Hepatocyte (in vitro differentiated cells): ENCODE data around the gene F2R. TPM values are rescaled to one million over a fixed set of nuclear protein-coding genes. Genes with fewer than 3 reads are reported as not detected.

ENCODE experiments used
- DNase-seq: peaks from one replicate; pipeline ENCODE4 v3.0.0-alpha.2; 2016; ENCODE audit warnings: low spot score
- H2AFZ ChIP-seq: fragments of 200-600 bp; sonication (generic); 2 replicates; pipeline ENCODE4 v1.6.0; 2016; ENCODE audit warnings: antibody characterized with exemption, mild to moderate bottlenecking
- H3K27ac ChIP-seq: fragments of 200-600 bp; sonication (generic); 2 replicates; pipeline ENCODE4 v1.5.1; 2016; ENCODE audit warnings: mild to moderate bottlenecking
- H3K27me3 ChIP-seq: fragments of 200-600 bp; sonication (generic); 2 replicates; pipeline ENCODE4 v1.6.1; 2016
- H3K36me3 ChIP-seq: fragments of 200-600 bp; sonication (generic); replicated peaks from 2 replicates; pipeline ENCODE4 v1.5.1; 2016; ENCODE audit warnings: low read depth; ENCODE audit not compliant: insufficient read depth
- H3K4me1 ChIP-seq: fragments of 200-600 bp; sonication (generic); 2 replicates; pipeline ENCODE4 v1.5.1; 2016; ENCODE audit warnings: mild to moderate bottlenecking, moderate library complexity; ENCODE audit not compliant: insufficient read depth
- H3K4me2 ChIP-seq: fragments of 200-600 bp; sonication (generic); 2 replicates; pipeline ENCODE4 v1.6.0; 2016
- H3K4me3 ChIP-seq: fragments of 200-600 bp; sonication (generic); 2 replicates; pipeline ENCODE4 v1.5.1; 2016; ENCODE audit warnings: mild to moderate bottlenecking
- H3K79me2 ChIP-seq: fragments of 200-600 bp; sonication (generic); 2 replicates; pipeline ENCODE4 v1.6.0; 2017; ENCODE audit warnings: mild to moderate bottlenecking
- H3K9me2 ChIP-seq: fragments of 200-600 bp; sonication (generic); replicated peaks from 2 replicates; pipeline ENCODE4 v1.6.0; 2017; ENCODE audit warnings: mild to moderate bottlenecking; ENCODE audit not compliant: insufficient read depth
- H3K9me3 ChIP-seq: fragments of 200-600 bp; sonication (generic); 2 replicates; pipeline ENCODE4 v1.5.1; 2016; ENCODE audit warnings: low read depth, mild to moderate bottlenecking
- H4K20me1 ChIP-seq: fragments of 200-600 bp; sonication (generic); 2 replicates; pipeline ENCODE4 v1.6.0; 2016; ENCODE audit warnings: mild to moderate bottlenecking; ENCODE audit not compliant: insufficient read depth, poor library complexity, severe bottlenecking
- EZH2 ChIP-seq: fragments of 200-600 bp; sonication (generic); IDR thresholded peaks from 2 replicates; pipeline ENCODE4 v1.6.1; 2016; ENCODE audit warnings: antibody characterized with exemption, mild to moderate bottlenecking, borderline replicate concordance
- EZH2phosphoT487 ChIP-seq: fragments of 200-600 bp; sonication (generic); IDR thresholded peaks from one replicate; pipeline ENCODE4 v1.6.1; 2018; ENCODE audit warnings: antibody characterized with exemption, mild to moderate bottlenecking, low read depth, moderate library complexity; ENCODE audit not compliant: unreplicated experiment, severe bottlenecking
- WGBS: methylation state at CpG from one replicate; pipeline ENCODE4 v1.1.6; 2016; ENCODE audit warnings: low lambda C conversion rate; ENCODE audit errors: missing lambda C conversion rate; 5-methylcytosine and 5-hydroxymethylcytosine counted together
- polyA plus RNA-seq: library from polyadenylated mRNA; unstranded; fragments of >200 nt; fragmentation: Nextera tagmentation; extraction: Ambion mirVana; gene quantifications from 2 replicates; pipeline ENCODE4 v1.2.1, GENCODE V29; 2016
- total RNA-seq: library from RNA; depleted of rRNA; stranded (reverse); fragments of >200 nt; gene quantifications from 2 replicates; pipeline ENCODE4 v1.2.3, GENCODE V29; 2014
- TF ChIP-seq, protein P1 (sequence below): fragments of 200-600 bp; sonication (generic); IDR thresholded peaks from 2 replicates; pipeline ENCODE4 v1.5.1; 2016; ENCODE audit warnings: antibody characterized with exemption, mild to moderate bottlenecking; ENCODE audit not compliant: poor library complexity

The F2R gene
- total and polyA plus RNA-seq, 2 experiments from 2014 or later = 27.1 to 48.1 TPM

GRCh38 chr5:76670508-76670907 is 45.4 kb upstream of the F2R start:
- TF ChIP-seq EZH2phosphoT487 = no peak
- TF ChIP-seq, protein P1, sequence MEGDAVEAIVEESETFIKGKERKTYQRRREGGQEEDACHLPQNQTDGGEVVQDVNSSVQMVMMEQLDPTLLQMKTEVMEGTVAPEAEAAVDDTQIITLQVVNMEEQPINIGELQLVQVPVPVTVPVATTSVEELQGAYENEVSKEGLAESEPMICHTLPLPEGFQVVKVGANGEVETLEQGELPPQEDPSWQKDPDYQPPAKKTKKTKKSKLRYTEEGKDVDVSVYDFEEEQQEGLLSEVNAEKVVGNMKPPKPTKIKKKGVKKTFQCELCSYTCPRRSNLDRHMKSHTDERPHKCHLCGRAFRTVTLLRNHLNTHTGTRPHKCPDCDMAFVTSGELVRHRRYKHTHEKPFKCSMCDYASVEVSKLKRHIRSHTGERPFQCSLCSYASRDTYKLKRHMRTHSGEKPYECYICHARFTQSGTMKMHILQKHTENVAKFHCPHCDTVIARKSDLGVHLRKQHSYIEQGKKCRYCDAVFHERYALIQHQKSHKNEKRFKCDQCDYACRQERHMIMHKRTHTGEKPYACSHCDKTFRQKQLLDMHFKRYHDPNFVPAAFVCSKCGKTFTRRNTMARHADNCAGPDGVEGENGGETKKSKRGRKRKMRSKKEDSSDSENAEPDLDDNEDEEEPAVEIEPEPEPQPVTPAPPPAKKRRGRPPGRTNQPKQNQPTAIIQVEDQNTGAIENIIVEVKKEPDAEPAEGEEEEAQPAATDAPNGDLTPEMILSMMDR = no peak
- Histone ChIP-seq H3K4me1 (peaks cover 9% of the 10 kb centered on the region), H3K36me3 (no peaks in the 10 kb centered on the region), H3K27ac (no peak overlapping the region), H3K9me3 (no peaks in the 10 kb centered on the region), H3K9me2 (no peaks in the 10 kb centered on the region), H3K4me3 (no peak overlapping the region), H2AFZ (no peak overlapping the region), H3K27me3 (no peaks in the 10 kb centered on the region), H3K79me2 (no peaks in the 10 kb centered on the region), H3K4me2 (no peak overlapping the region), H4K20me1 (no peaks in the 10 kb centered on the region)
- WGBS = 85% methylated on average over 3 of the region's 3 CpGs
- no peak for DNase-seq

DNA sequence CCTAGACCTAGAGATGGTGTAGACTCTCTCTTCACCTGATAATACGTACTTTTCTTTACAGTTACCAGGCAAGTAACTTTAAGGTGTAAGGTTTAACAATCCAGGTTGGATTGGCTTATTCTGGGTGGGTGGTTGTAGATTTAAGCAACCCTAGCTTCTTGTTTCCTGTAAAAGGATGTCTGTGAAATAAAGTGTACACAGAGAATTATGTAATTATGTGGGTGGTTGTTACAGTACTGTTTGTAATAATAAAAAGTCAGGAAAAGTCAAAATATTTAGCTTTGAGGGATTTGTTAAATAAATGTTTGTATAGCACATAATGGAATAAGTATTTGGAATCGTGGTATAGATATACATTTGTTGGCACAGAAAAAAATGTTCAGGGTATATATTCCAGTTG is 43.7 kb upstream of the F2R start:
- peaks cover 9% of the 10 kb centered on the region for H3K4me1 ChIP-seq
- TF ChIP-seq, protein P1 = no peak
- TF ChIP-seq EZH2phosphoT487 = peak; percentile 82
- no peak for TF ChIP-seq EZH2
- no peaks in the 10 kb centered on the region for H3K27me3 ChIP-seq
- no peak overlapping the region for H3K4me2 ChIP-seq
- no peak overlapping the region for H2AFZ ChIP-seq
- no peak overlapping the region for H3K27ac ChIP-seq
- H3K9me2 ChIP-seq = no peaks in the 10 kb centered on the region
- DNase-seq = no peak
- no peak overlapping the region for H3K4me3 ChIP-seq
- no peaks in the 10 kb centered on the region for H3K9me3 ChIP-seq
- H4K20me1 ChIP-seq = no peaks in the 10 kb centered on the region
- H3K36me3 ChIP-seq = no peaks in the 10 kb centered on the region
- 69% methylated on average over 2 of the region's 2 CpGs for WGBS
- H3K79me2 ChIP-seq = no peaks in the 10 kb centered on the region

DNA sequence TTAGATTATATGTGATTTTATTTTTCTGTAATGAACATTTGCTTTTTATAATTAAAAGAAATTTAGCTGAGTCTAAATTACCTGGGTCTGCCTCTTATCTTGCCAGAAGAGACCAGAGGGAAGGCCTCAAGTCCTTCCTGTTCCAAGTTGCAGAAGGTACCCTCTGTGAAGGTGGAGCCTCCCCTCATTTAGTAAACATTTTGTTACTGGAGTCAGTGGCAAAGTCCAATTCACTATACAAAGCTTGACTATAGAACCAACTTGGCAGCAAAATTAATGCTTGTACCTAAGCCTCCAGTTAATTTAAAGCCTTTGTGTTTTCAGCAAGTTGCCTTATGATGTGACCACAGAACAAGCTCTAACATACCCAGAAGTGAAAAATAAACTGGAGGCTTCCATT is 42.8 kb upstream of the F2R start:
- H3K4me2 ChIP-seq = no peak overlapping the region
- no peaks in the 10 kb centered on the region for H3K27me3 ChIP-seq

DNA sequence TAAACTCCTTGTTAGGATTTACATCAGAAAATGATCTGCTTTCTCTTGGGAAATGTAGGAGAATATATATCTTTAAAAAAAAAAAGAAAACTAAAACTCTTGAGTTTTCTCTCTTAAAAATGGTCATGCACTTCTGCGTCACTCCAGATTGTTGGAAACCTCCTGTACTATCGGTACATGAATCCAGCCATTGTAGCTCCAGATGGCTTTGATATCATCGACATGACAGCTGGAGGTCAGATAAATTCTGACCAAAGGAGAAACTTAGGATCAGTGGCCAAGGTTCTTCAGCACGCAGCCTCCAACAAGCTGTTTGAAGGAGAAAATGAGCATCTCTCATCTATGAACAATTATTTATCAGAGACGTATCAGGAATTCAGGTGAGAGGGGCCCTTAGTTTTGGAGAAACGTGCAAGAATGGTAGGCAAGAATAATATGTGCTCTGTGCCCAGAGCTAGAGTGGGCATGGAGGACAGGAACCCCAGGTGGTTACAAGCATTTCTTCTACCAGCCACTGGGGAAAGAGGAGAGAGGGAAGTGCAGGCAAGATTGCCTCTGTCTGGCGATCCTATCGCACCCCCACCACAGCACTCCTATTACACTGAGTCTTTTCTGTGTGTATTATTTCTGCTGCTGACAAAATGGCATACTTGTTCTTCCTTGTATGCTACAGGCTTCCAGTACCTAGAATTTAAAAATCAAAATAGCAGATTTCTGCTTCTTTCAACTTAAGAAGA is 41.4 kb upstream of the F2R start:
- H3K27ac ChIP-seq = no peak overlapping the region
- H3K79me2 ChIP-seq = no peaks in the 10 kb centered on the region
- WGBS = 86% methylated on average over 8 of the region's 8 CpGs
- H3K27me3 ChIP-seq = no peaks in the 10 kb centered on the region
- no peak for DNase-seq
- no peaks in the 10 kb centered on the region for H4K20me1 ChIP-seq
- H3K36me3 ChIP-seq = no peaks in the 10 kb centered on the region
- H3K4me2 ChIP-seq = no peak overlapping the region
- H3K4me3 ChIP-seq = no peak overlapping the region
- peaks cover 9% of the 10 kb centered on the region for H3K4me1 ChIP-seq
- H3K9me2 ChIP-seq = no peaks in the 10 kb centered on the region
- no peaks in the 10 kb centered on the region for H3K9me3 ChIP-seq
- no peak overlapping the region for H2AFZ ChIP-seq
- TF ChIP-seq, protein P1 = no peak
- TF ChIP-seq EZH2 (no peak), EZH2phosphoT487 (no peak)

More for the DNA sequence above, 42.8 kb upstream of the F2R start:
- H3K4me1 ChIP-seq = peaks cover 9% of the 10 kb centered on the region
- peak overlapping the region; percentile 18 for H3K27ac ChIP-seq
- no peaks in the 10 kb centered on the region for H3K9me2 ChIP-seq
- H3K4me3 ChIP-seq = no peak overlapping the region
- DNase-seq = no peak
- H4K20me1 ChIP-seq = no peaks in the 10 kb centered on the region
- no peaks in the 10 kb centered on the region for H3K36me3 ChIP-seq
- no peaks in the 10 kb centered on the region for H3K9me3 ChIP-seq
- no peaks in the 10 kb centered on the region for H3K79me2 ChIP-seq
- no peak overlapping the region for H2AFZ ChIP-seq
- no peak for TF ChIP-seq EZH2
